ENCODE measurements around the gene PYHIN1.

- TF ChIP-seq POLR2A (IDR thresholded peaks at IDR 0.05) (no peak), CTCF (IDR thresholded peaks at IDR 0.05 in 4 of 5, conservative IDR thresholded peaks at IDR 0.05 in 1 of 5) (no peak)
Measured at GRCh38 chr1:159025043-159025442, 93.7 kb downstream of the PYHIN1 start.

Measured in gastrocnemius medialis (tissue), 4 donors.